Endothelial cell of umbilical vein (primary cell): ENCODE measurements around the gene HCFC2. TPM values are rescaled to one million over a fixed set of nuclear protein-coding genes. Genes with fewer than 3 reads are reported as not detected.

Experiments
- BruUV-seq: library from RNA; stranded (reverse); fragments of 400-500 nt; replicated peaks from 2 replicates; lab custom pipeline; 2021; lab: Mats Ljungman, UMichigan
- CTCF ChIA-PET: fragments of 300-600, 350-600 bp; sonication (Branson Sonifier 250); formaldehyde crosslinking; loops from one replicate; lab custom pipeline; 2021; ENCODE audit warnings: antibody characterized with exemption, inconsistent platforms; lab: Charles Lee
- POLR2A ChIA-PET: fragments of 300-600, 350-600 bp; sonication (Branson Sonifier 250); formaldehyde crosslinking; loops from one replicate; lab custom pipeline; 2021; ENCODE audit warnings: antibody characterized with exemption, inconsistent platforms; lab: Charles Lee
- DNase-seq: peaks from one replicate; pipeline ENCODE4 v3.0.0-alpha.2; 2011; ENCODE audit warnings: low read depth, low spot score
- FAIRE-seq: peaks from 2 replicates; lab custom pipeline; 2011; peaks lifted over from hg19 to GRCh38; lab: Jason Lieb, UNC
- H2AFZ ChIP-seq: 2 replicates; pipeline ENCODE4 v1.6.0; 2012; ENCODE audit warnings: low read depth, low read length, control low read depth, inconsistent platforms
- H3K27ac ChIP-seq: 2 replicates; pipeline ENCODE4 v1.5.1; 2011; ENCODE audit warnings: low read depth, mild to moderate bottlenecking, control low read depth, low read length, moderate library complexity; ENCODE audit not compliant: insufficient read depth
- H3K27me3 ChIP-seq, 2 experiments: 2 replicates each; pipeline versions ENCODE4 v1.6.0 to v1.6.1; 2011; ENCODE audit warnings: low read length in 2 of 2, mixed read lengths in 1 of 2; ENCODE audit not compliant: control insufficient read depth in 2 of 2, insufficient read depth in 2 of 2
- H3K36me3 ChIP-seq, 2 experiments: 2 replicates in 1 of 2; 3 replicates in 1 of 2; pipeline ENCODE4 v1.5.1; 2011; ENCODE audit warnings: low read length in 2 of 2, mild to moderate bottlenecking in 1 of 2, moderate library complexity in 1 of 2; ENCODE audit not compliant: control insufficient read depth in 2 of 2, insufficient read depth in 2 of 2; ENCODE audit errors: extremely low read depth in 1 of 2
- H3K4me1 ChIP-seq: 3 replicates; pipeline ENCODE4 v1.5.1; 2011; ENCODE audit warnings: mild to moderate bottlenecking, low read length; ENCODE audit not compliant: control insufficient read depth, insufficient read depth; ENCODE audit errors: extremely low read depth
- H3K4me2 ChIP-seq: 2 replicates; pipeline ENCODE4 v1.6.1; 2011; ENCODE audit warnings: low read length, control low read depth, mixed read lengths; ENCODE audit not compliant: insufficient read depth
- H3K4me3 ChIP-seq, 3 experiments: fragments of 200-600 bp in 1 of 3; sonication (generic), shearing (Covaris generic) in 1 of 3; replicated peaks in 1 of 3; 2 replicates each; pipeline ENCODE4 v1.5.1; 2011 to 2016; ENCODE audit warnings: control low read depth in 3 of 3, low read length in 3 of 3, mild to moderate bottlenecking in 2 of 3, inconsistent platforms in 1 of 3, low read depth in 1 of 3, moderate library complexity in 1 of 3; ENCODE audit not compliant: insufficient read depth in 1 of 3
- H3K79me2 ChIP-seq: 2 replicates; pipeline ENCODE4 v1.6.0; 2012; ENCODE audit warnings: low read length, inconsistent platforms; ENCODE audit not compliant: control insufficient read depth, insufficient read depth
- H3K9ac ChIP-seq: replicated peaks from 2 replicates; pipeline ENCODE3; 2011; ENCODE audit warnings: low read length, control low read depth; ENCODE audit not compliant: insufficient read depth; ENCODE audit errors: extremely low read depth
- H3K9me1 ChIP-seq: replicated peaks from 3 replicates; pipeline ENCODE4 v1.6.0; 2011; ENCODE audit warnings: mild to moderate bottlenecking, low read length; ENCODE audit not compliant: control insufficient read depth, insufficient read depth; ENCODE audit errors: extremely low read depth
- H3K9me3 ChIP-seq: replicated peaks from 2 replicates; pipeline ENCODE4 v1.5.1; 2012; ENCODE audit warnings: low read length, inconsistent platforms; ENCODE audit not compliant: control insufficient read depth, insufficient read depth
- H4K20me1 ChIP-seq: replicated peaks from 2 replicates; pipeline ENCODE3; 2011; ENCODE audit warnings: mild to moderate bottlenecking, low read length; ENCODE audit not compliant: control insufficient read depth, insufficient read depth; ENCODE audit errors: extremely low read depth
- EZH2 ChIP-seq: IDR thresholded peaks from 2 replicates; pipeline ENCODE4 v1.6.1; 2012; ENCODE audit warnings: borderline replicate concordance, low read depth, mild to moderate bottlenecking, moderate library complexity, low read length, inconsistent platforms; ENCODE audit not compliant: severe bottlenecking
- FOS ChIP-seq: IDR thresholded peaks from 2 replicates; pipeline ENCODE4 v1.6.1; 2011; ENCODE audit warnings: mild to moderate bottlenecking, low read length, moderate library complexity, borderline replicate concordance; ENCODE audit not compliant: insufficient read depth
- GATA2 ChIP-seq: IDR thresholded peaks from 2 replicates; pipeline ENCODE4 v1.7.0; 2011; ENCODE audit warnings: low read depth, mild to moderate bottlenecking, moderate library complexity, mixed read lengths, low read length; ENCODE audit not compliant: insufficient read length, insufficient read depth
- JUN ChIP-seq: IDR thresholded peaks from 2 replicates; pipeline ENCODE4 v1.6.1; 2011; ENCODE audit warnings: borderline replicate concordance, low read depth; ENCODE audit not compliant: insufficient read length, insufficient read depth
- MYC ChIP-seq: IDR thresholded peaks from one replicate; pipeline ENCODE4 v1.6.1; 2011; ENCODE audit warnings: mild to moderate bottlenecking, low read depth, low read length
- POLR2A ChIP-seq: IDR thresholded peaks from 2 replicates; pipeline ENCODE4 v1.6.1; 2012; ENCODE audit warnings: low read depth, mild to moderate bottlenecking, control low read depth, low read length
- POLR2AphosphoS5 ChIP-seq: IDR thresholded peaks from 2 replicates; pipeline ENCODE4 v1.6.1; 2012; ENCODE audit warnings: low read depth, mild to moderate bottlenecking, control low read depth, low read length, moderate library complexity; ENCODE audit not compliant: insufficient read depth
- dilution Hi-C: fragments of 300-500 bp; cut with MboI; formaldehyde crosslinking; loops from one replicate; pipeline ENCODE4 v1.15.0; 2019; ENCODE audit warnings: low sequenced_read_pairs; ENCODE audit not compliant: extremely low pct_ligation_motif_present
- intact Hi-C: fragments of 100-400 bp; cut with micrococcal nuclease; formaldehyde crosslinking; loops from one replicate; pipeline ENCODE4 v1.10.0; 2022
- polyA plus RNA-seq, 4 experiments: library from polyadenylated mRNA; depleted of rRNA in 3 of 4; stranded (reverse) in 3 of 4; unstranded in 1 of 4; fragments of >200 nt; gene quantifications; 2 replicates each; pipeline versions ENCODE4 v1.2.1 to v1.2.3, GENCODE V29; 2011 to 2012; ENCODE audit warnings: missing spikeins in 1 of 4
- total RNA-seq: library from RNA; stranded (reverse); gene quantifications from 2 replicates; pipeline ENCODE4 v1.2.3, GENCODE V29; 2021
- TF ChIP-seq, protein P1 (sequence below): IDR thresholded peaks from 2 replicates; pipeline ENCODE4 v1.6.1; 2011; ENCODE audit not compliant: insufficient read depth, insufficient read length
- TF ChIP-seq, protein P2 (sequence below), 2 donors: IDR thresholded peaks; 1 replicate in 1 of 2; 2 replicates in 1 of 2; pipeline ENCODE4 v1.5.1; 2011; ENCODE audit warnings: low read length in 2 of 2, mild to moderate bottlenecking in 2 of 2, moderate library complexity in 2 of 2, control low read depth in 1 of 2, inconsistent platforms in 1 of 2, low read depth in 1 of 2; ENCODE audit not compliant: insufficient read depth in 1 of 2; ENCODE audit errors: extremely low read depth in 1 of 2

Gene HCFC2
- total and polyA plus RNA-seq, 2 donors (not counting 3 experiments of a cell fraction or from before 2014, with no cell fraction given) = 6.0 to 15.6 TPM

DNA sequence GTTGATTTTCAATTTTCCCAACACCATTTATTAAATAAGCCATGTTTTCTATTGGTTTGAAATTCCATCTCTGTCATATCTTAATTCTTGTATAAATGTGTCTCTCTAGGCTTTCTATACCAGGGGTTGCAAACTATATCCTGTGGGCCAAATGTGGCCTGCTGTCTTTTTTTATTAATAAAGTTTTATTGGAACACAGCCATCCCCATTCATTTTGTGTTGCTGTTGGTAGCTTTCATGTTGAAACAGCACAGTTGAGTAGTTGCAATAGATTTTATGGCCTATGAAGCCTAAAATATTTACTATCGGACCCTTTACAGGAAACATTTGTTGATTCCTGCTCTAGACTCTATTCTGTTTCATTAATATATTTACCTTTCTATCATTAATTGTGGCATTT lies 9.4 kb downstream of the HCFC2 start:
- H3K9me3 ChIP-seq = no peaks in the 10 kb centered on the region
- H3K9ac ChIP-seq = no peak overlapping the region
- CTCF ChIA-PET = no interaction called here
- H3K27me3 ChIP-seq = no peaks in the 10 kb centered on the region
- H3K4me2 ChIP-seq = no peak overlapping the region
- FAIRE-seq (no peak), DNase-seq (no peak)
- no peaks in the 10 kb centered on the region for H3K9me1 ChIP-seq
- intact Hi-C loops (no loop called here), dilution Hi-C loops (no loop called here)
- H3K27ac ChIP-seq = no peak overlapping the region
- H3K79me2 ChIP-seq = peaks cover 8% of the 10 kb centered on the region
- no peak for TF ChIP-seq MYC
- TF ChIP-seq, protein P1, sequence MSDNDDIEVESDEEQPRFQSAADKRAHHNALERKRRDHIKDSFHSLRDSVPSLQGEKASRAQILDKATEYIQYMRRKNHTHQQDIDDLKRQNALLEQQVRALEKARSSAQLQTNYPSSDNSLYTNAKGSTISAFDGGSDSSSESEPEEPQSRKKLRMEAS = no peak
- TF ChIP-seq EZH2 = no peak
- TF ChIP-seq JUN = no peak
- no peak for TF ChIP-seq POLR2A
- TF ChIP-seq, protein P2, sequence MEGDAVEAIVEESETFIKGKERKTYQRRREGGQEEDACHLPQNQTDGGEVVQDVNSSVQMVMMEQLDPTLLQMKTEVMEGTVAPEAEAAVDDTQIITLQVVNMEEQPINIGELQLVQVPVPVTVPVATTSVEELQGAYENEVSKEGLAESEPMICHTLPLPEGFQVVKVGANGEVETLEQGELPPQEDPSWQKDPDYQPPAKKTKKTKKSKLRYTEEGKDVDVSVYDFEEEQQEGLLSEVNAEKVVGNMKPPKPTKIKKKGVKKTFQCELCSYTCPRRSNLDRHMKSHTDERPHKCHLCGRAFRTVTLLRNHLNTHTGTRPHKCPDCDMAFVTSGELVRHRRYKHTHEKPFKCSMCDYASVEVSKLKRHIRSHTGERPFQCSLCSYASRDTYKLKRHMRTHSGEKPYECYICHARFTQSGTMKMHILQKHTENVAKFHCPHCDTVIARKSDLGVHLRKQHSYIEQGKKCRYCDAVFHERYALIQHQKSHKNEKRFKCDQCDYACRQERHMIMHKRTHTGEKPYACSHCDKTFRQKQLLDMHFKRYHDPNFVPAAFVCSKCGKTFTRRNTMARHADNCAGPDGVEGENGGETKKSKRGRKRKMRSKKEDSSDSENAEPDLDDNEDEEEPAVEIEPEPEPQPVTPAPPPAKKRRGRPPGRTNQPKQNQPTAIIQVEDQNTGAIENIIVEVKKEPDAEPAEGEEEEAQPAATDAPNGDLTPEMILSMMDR (IDR thresholded peaks at IDR 0.05; ENCODE audit: extremely low read depth in 1 of 2, insufficient read depth in 1 of 2, low read depth in 1 of 2, low read length in 2 of 2) = no peak
- TF ChIP-seq GATA2 = no peak
- TF ChIP-seq FOS = no peak
- TF ChIP-seq POLR2AphosphoS5 = no peak
- POLR2A ChIA-PET = no interaction called here
- no peaks in the 10 kb centered on the region for H3K36me3 ChIP-seq
- no peak overlapping the region for H3K4me3 ChIP-seq
- BruUV-seq = no TSS peak
- H2AFZ ChIP-seq = no peak overlapping the region
- H4K20me1 ChIP-seq = no peaks in the 10 kb centered on the region
- no peaks in the 10 kb centered on the region for H3K4me1 ChIP-seq
